Erythroblast (primary cell): ENCODE data around the gene IL26.

ENCODE experiments used
- GATA1 ChIP-seq: IDR thresholded peaks from 2 replicates; pipeline ENCODE4 v1.6.1; 2011; ENCODE audit warnings: low read depth, mild to moderate bottlenecking, control low read depth, low read length, moderate library complexity
- POLR2A ChIP-seq: IDR thresholded peaks from 2 replicates; pipeline ENCODE4 v1.6.1; 2011; ENCODE audit warnings: mild to moderate bottlenecking, low read length

DNA sequence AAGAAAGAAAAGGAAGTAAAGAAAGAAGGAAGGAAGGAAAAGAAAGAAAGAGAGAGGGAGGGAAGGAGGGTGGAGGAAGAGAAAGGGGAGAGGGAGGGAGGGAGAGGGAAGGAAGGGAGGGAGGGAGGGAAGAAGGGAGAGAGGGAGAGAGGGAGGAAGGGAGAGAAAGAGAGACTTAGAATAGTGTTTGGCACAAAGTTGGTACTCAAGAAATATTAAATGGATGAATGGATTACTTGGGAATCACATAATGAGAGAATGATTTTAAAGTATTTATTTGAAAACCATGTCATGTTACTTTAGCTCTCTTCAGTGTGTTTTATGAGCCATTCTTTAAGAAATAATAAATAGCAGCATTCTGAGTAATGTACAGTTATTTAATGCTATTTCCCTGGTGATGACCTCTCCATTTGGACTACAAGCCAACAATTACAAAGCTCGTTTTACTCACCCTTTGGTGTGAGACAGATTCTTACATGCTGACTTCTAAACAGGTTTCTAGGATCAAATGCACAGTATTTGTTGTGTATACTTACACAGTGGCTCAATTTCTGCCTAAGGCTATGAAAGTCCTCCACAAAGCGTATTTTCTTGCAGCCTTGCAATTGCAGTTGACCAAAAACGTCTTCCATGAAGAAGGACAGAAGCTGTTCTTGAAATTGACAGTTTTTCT lies 861 bp downstream of the IL26 start:
- no peak for TF ChIP-seq POLR2A
- no peak for TF ChIP-seq GATA1
